ENCODE data around the gene TRIM56. TPM values are rescaled to one million over a fixed set of nuclear protein-coding genes. Genes with fewer than 3 reads are reported as not detected.

TRIM56 gene
- total and polyA plus RNA-seq, 4 experiments from 2014 or later: 2.8 to 81.1 (median 47.8) TPM

GRCh38 chr7:101096331-101096956, 11.2 kb downstream of the TRIM56 start:
- Mint-ChIP-seq H3K9me3 (no peaks in the 10 kb centered on the region), H3K27me3 (peaks cover 0 to 6% of the 10 kb centered on the region in 2 donors), H3K36me3 (peaks cover 4 to 7% of the 10 kb centered on the region in 2 donors), H3K27ac (no peak overlapping the region), H3K4me1 (peaks cover 8 to 30% (median 17%) of the 10 kb centered on the region in 4 donors), H3K4me3 (no peak overlapping the region)
- Histone ChIP-seq H3K9me3 (ENCODE audit: control insufficient read depth in 1 of 2, low read length in 2 of 2) (no peaks in the 10 kb centered on the region), H3K4me1 (ENCODE audit: insufficient read depth, low read length) (no peaks in the 10 kb centered on the region), H3K27me3 (ENCODE audit: insufficient read depth, low read length) (no peaks in the 10 kb centered on the region), H3K36me3 (ENCODE audit: insufficient read depth, low read length) (no peaks in the 10 kb centered on the region), H3K27ac (ENCODE audit: low read depth, low read length) (no peak overlapping the region), H3K4me3 (ENCODE audit: low read length in 2 of 2) (no peak overlapping the region)
- CTCF ChIA-PET (ENCODE audit: partially characterized antibody): interaction anchor here (0.8 to 2.5 kb wide), 2 partner anchors 17 to 48 kb away, joined by 4 to 8 read pairs; no protein-coding TSS in a partner anchor
- DNase-seq: no peak
- POLR2A ChIA-PET (ENCODE audit: partially characterized antibody): interaction anchor here (0.6 to 0.7 kb wide), 2 partner anchors 12 to 28 kb away, joined by 3 read pairs; partner anchors contain the start of gene TRIM56
- intact Hi-C loops (cut with micrococcal nuclease): no loop called here

GRCh38 chr7:101096957-101097347, 11.7 kb downstream of the TRIM56 start:
- Histone ChIP-seq H3K36me3 (ENCODE audit: insufficient read depth, low read length) (no peaks in the 10 kb centered on the region), H3K4me1 (ENCODE audit: insufficient read depth, low read length) (no peaks in the 10 kb centered on the region), H3K4me3 (ENCODE audit: low read length in 2 of 2) (no peak overlapping the region), H3K27me3 (ENCODE audit: insufficient read depth, low read length) (no peaks in the 10 kb centered on the region), H3K9me3 (ENCODE audit: control insufficient read depth in 1 of 2, low read length in 2 of 2) (no peaks in the 10 kb centered on the region), H3K27ac (ENCODE audit: low read depth, low read length) (no peak overlapping the region)
- POLR2A ChIA-PET (ENCODE audit: partially characterized antibody): no interaction called here
- H3K27me3 Mint-ChIP-seq: peaks cover 2 to 7% of the 10 kb centered on the region in 2 donors
- H3K9me3 Mint-ChIP-seq: no peaks in the 10 kb centered on the region
- peak overlapping the region in 1 of 7 donors; percentile 41 for H3K27ac Mint-ChIP-seq
- peaks cover 8 to 27% (median 17%) of the 10 kb centered on the region in 4 donors for H3K4me1 Mint-ChIP-seq
- H3K36me3 Mint-ChIP-seq: peaks cover 0 to 6% of the 10 kb centered on the region in 2 donors
- CTCF ChIA-PET (ENCODE audit: partially characterized antibody): interaction anchor here (0.8 to 2.5 kb wide), 2 partner anchors 18 to 47 kb away, joined by 4 to 8 read pairs; no protein-coding TSS in a partner anchor
- intact Hi-C loops (cut with micrococcal nuclease): no loop called here
- DNase-seq: no peak
- no peak overlapping the region for H3K4me3 Mint-ChIP-seq

DNA sequence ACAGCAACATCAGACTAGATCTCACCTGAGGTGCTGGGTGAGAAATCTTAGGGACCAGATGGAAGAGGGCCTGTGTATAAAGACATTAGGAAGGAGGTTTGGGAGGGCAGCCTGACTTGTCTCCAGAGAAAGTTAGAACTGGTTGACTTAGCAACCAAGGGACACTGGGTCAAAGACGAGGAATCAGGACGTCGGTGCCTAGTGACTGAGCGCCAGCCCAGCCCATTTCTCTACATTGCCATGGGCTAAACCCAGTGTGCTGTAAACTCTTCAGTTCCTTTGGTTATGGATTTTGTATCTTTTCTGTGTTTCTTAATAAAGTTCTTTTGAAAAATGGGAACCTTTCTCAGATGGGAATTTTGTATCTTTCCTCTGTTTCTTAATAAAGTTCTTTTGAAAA, 12.3 kb downstream of the TRIM56 start:
- Mint-ChIP-seq H3K27me3 (peaks cover 3 to 7% of the 10 kb centered on the region in 2 donors), H3K27ac (no peak overlapping the region), H3K9me3 (no peaks in the 10 kb centered on the region), H3K36me3 (peaks cover 0 to 6% of the 10 kb centered on the region in 2 donors), H3K4me1 (peaks cover 8 to 26% (median 17%) of the 10 kb centered on the region in 4 donors), H3K4me3 (no peak overlapping the region)
- no peak for DNase-seq
- Histone ChIP-seq H3K9me3 (ENCODE audit: control insufficient read depth in 1 of 2, low read length in 2 of 2) (no peaks in the 10 kb centered on the region), H3K27me3 (ENCODE audit: insufficient read depth, low read length) (no peaks in the 10 kb centered on the region), H3K4me1 (ENCODE audit: insufficient read depth, low read length) (no peaks in the 10 kb centered on the region), H3K4me3 (ENCODE audit: low read length in 2 of 2) (no peak overlapping the region), H3K27ac (ENCODE audit: low read depth, low read length) (no peak overlapping the region), H3K36me3 (ENCODE audit: insufficient read depth, low read length) (no peaks in the 10 kb centered on the region)
- CTCF ChIA-PET (ENCODE audit: partially characterized antibody): no interaction called here
- intact Hi-C loops (cut with micrococcal nuclease): no loop called here
- POLR2A ChIA-PET (ENCODE audit: partially characterized antibody): no interaction called here

DNA sequence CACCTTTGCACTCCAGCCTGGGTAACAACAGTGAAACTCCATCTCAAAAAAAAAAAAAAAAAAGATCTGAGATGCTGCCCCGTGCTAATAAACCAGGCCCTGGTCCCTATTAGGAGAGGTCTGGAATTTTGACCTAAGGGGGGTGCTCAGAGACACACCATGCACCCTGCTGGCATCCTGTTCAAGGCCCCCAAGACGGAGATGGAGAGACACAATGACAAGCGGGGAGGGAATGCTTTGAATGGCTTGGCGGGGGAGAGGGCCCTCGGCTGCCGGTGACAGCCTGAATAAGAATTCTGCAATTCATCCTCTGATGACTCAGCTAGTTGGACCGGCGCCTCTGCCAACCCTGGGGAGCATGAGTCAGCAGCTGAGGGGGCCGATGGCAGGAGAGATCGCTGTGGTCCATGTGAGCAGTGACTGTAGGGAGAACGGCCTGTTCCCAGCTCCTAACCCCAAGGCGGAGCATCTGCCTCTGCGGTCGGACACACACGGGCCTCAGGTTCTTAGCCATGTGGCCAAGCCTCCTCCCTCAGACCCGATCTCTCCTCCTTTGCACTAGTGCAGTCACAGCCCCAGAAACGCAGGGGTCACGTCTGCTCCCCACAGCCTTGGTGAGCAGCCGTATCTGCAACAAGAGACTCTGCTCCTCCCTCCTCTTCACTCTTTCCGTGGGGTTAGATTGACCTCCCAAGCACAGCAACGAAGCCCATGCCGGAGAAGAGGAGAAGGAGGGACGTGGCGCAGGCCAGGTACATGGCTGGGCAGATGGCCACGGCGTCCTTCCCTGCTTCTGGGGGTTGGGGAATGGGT, 14.9 kb downstream of the TRIM56 start:
- intact Hi-C loops (cut with micrococcal nuclease): no loop called here
- peaks cover 3 to 19% (median 12%) of the 10 kb centered on the region in 4 donors for H3K4me1 Mint-ChIP-seq
- ChIA-PET CTCF (ENCODE audit: partially characterized antibody) (no interaction called here), POLR2A (ENCODE audit: partially characterized antibody) (no interaction called here)
- Histone ChIP-seq H3K4me3 (ENCODE audit: low read length in 2 of 2) (no peak overlapping the region), H3K27me3 (ENCODE audit: insufficient read depth, low read length) (no peaks in the 10 kb centered on the region), H3K9me3 (ENCODE audit: control insufficient read depth in 1 of 2, low read length in 2 of 2) (no peaks in the 10 kb centered on the region), H3K36me3 (ENCODE audit: insufficient read depth, low read length) (no peaks in the 10 kb centered on the region), H3K4me1 (ENCODE audit: insufficient read depth, low read length) (no peaks in the 10 kb centered on the region), H3K27ac (ENCODE audit: low read depth, low read length) (no peak overlapping the region)
- no peak overlapping the region for H3K27ac Mint-ChIP-seq
- no peaks in the 10 kb centered on the region for H3K36me3 Mint-ChIP-seq
- no peaks in the 10 kb centered on the region for H3K9me3 Mint-ChIP-seq
- H3K27me3 Mint-ChIP-seq: peaks cover 14 to 15% of the 10 kb centered on the region in 2 donors
- no peak overlapping the region for H3K4me3 Mint-ChIP-seq
- DNase-seq: no peak

GRCh38 chr7:101100858-101101847, 15.9 kb downstream of the TRIM56 start:
- ChIA-PET CTCF (ENCODE audit: partially characterized antibody) (interaction anchor here (1.3 kb wide), 1 partner anchor 43 kb away, joined by 4 read pairs; no protein-coding TSS in a partner anchor), POLR2A (ENCODE audit: partially characterized antibody) (no interaction called here)
- no peak for DNase-seq
- intact Hi-C loops (cut with micrococcal nuclease): no loop called here
- Histone ChIP-seq H3K4me1 (ENCODE audit: insufficient read depth, low read length) (no peaks in the 10 kb centered on the region), H3K27ac (ENCODE audit: low read depth, low read length) (no peak overlapping the region), H3K36me3 (ENCODE audit: insufficient read depth, low read length) (no peaks in the 10 kb centered on the region), H3K9me3 (ENCODE audit: control insufficient read depth in 1 of 2, low read length in 2 of 2) (no peaks in the 10 kb centered on the region), H3K27me3 (ENCODE audit: insufficient read depth, low read length) (no peaks in the 10 kb centered on the region), H3K4me3 (ENCODE audit: low read length in 2 of 2) (no peak overlapping the region)
- H3K27me3 Mint-ChIP-seq: peaks cover 14 to 16% of the 10 kb centered on the region in 2 donors
- H3K27ac Mint-ChIP-seq: no peak overlapping the region
- no peaks in the 10 kb centered on the region for H3K36me3 Mint-ChIP-seq
- H3K9me3 Mint-ChIP-seq: no peaks in the 10 kb centered on the region
- H3K4me3 Mint-ChIP-seq: no peak overlapping the region
- H3K4me1 Mint-ChIP-seq: peaks cover 3 to 13% (median 9%) of the 10 kb centered on the region in 4 donors

DNA sequence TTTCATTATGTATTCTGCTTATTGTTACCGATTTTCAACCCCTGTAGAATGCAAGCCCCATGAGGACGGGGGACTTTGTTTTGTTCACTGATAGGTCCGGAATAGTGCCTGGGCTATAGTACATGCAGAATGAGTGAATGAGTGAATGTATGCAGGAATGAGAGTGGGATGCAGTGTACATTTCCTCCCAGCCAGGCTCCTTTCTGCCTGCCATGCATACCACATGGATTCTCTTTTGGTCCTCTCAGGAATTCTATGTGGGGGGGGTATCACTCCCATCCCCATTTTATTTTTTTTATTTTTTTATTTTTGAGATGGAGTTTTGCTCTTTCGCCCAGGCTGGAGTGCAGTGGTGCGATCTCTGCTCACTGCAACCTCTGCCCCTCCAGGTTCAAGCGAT, 16.7 kb downstream of the TRIM56 start:
- H3K9me3 ChIP-seq (ENCODE audit: control insufficient read depth in 1 of 2, low read length in 2 of 2): no peaks in the 10 kb centered on the region
- H3K4me3 Mint-ChIP-seq: no peak overlapping the region
- CTCF ChIA-PET (ENCODE audit: partially characterized antibody): interaction anchor here (1.3 kb wide), 1 partner anchor 42 kb away, joined by 4 read pairs; no protein-coding TSS in a partner anchor
- peaks cover 14 to 16% of the 10 kb centered on the region in 2 donors for H3K27me3 Mint-ChIP-seq
- no peak overlapping the region for H3K4me3 ChIP-seq (ENCODE audit: low read length in 2 of 2)
- no peaks in the 10 kb centered on the region for H3K9me3 Mint-ChIP-seq
- H3K36me3 Mint-ChIP-seq: no peaks in the 10 kb centered on the region
- intact Hi-C loops (cut with micrococcal nuclease): no loop called here
- H3K27ac ChIP-seq (ENCODE audit: low read depth, low read length): no peak overlapping the region
- H3K4me1 Mint-ChIP-seq: peaks cover 1 to 11% (median 7%) of the 10 kb centered on the region in 4 donors
- POLR2A ChIA-PET (ENCODE audit: partially characterized antibody): no interaction called here
- H3K27ac Mint-ChIP-seq: no peak overlapping the region
- H3K27me3 ChIP-seq (ENCODE audit: insufficient read depth, low read length): no peaks in the 10 kb centered on the region
- no peak for DNase-seq
- H3K4me1 ChIP-seq (ENCODE audit: insufficient read depth, low read length): no peaks in the 10 kb centered on the region
- H3K36me3 ChIP-seq (ENCODE audit: insufficient read depth, low read length): no peaks in the 10 kb centered on the region

Data from CD4-positive, alpha-beta memory T cell (primary cell).